IPS-18c (cell line): ENCODE measurements around the gene ECE2.

ENCODE experiments used
- H3K4me3 ChIP-seq: 2 replicates; pipeline ENCODE4 v1.7.0; 2013; ENCODE audit warnings: low read depth, mild to moderate bottlenecking, low read length, moderate library complexity; ENCODE audit not compliant: insufficient read depth
- H3K9me3 ChIP-seq: one replicate; pipeline ENCODE4 v1.6.1; 2013; ENCODE audit warnings: mild to moderate bottlenecking, low read length, moderate library complexity; ENCODE audit not compliant: control insufficient read depth, insufficient read depth

Gene ECE2

GRCh38 chr3:184317201-184317600 lies 41.4 kb downstream of the ECE2 start:
- H3K9me3 ChIP-seq, result no peaks in the 10 kb centered on the region
- H3K4me3 ChIP-seq, result peak overlapping the region; percentile 2; the same call in 1 of the 2 replicates

- H3K4me3 ChIP-seq, result no peak overlapping the region
- H3K9me3 ChIP-seq, result no peaks in the 10 kb centered on the region
These were observed 44.3 kb downstream of the ECE2 start for GRCh38 chr3:184320104-184320445.

- H3K4me3 ChIP-seq, result no peak overlapping the region
- H3K9me3 ChIP-seq, result no peaks in the 10 kb centered on the region
These were observed 45.8 kb downstream of the ECE2 start for GRCh38 chr3:184321666-184322065.

- no peak overlapping the region for H3K4me3 ChIP-seq
- H3K9me3 ChIP-seq, result no peaks in the 10 kb centered on the region
These were observed 47.1 kb downstream of the ECE2 start for GRCh38 chr3:184322731-184323487.

- Histone ChIP-seq H3K9me3 (no peaks in the 10 kb centered on the region), H3K4me3 (no peak overlapping the region)
These were observed 47.9 kb downstream of the ECE2 start for GRCh38 chr3:184323696-184324095.

- H3K9me3 ChIP-seq, result no peaks in the 10 kb centered on the region
These were observed 49.4 kb downstream of the ECE2 start for GRCh38 chr3:184325269-184325668.

GRCh38 chr3:184325715-184326369 lies 50.0 kb downstream of the ECE2 start:
- Histone ChIP-seq H3K4me3 (no peak overlapping the region), H3K9me3 (no peaks in the 10 kb centered on the region)

More at GRCh38 chr3:184325269-184325668, 49.4 kb downstream of the ECE2 start:
- H3K4me3 ChIP-seq, result no peak overlapping the region

GRCh38 chr3:184327171-184327570 lies 51.3 kb downstream of the ECE2 start:
- no peak overlapping the region for H3K4me3 ChIP-seq
- H3K9me3 ChIP-seq, result no peaks in the 10 kb centered on the region

- Histone ChIP-seq H3K4me3 (no peak overlapping the region), H3K9me3 (no peaks in the 10 kb centered on the region)
These were observed 52.7 kb downstream of the ECE2 start for GRCh38 chr3:184328516-184328915.

GRCh38 chr3:184332370-184333090 lies 56.7 kb downstream of the ECE2 start:
- Histone ChIP-seq H3K9me3 (no peaks in the 10 kb centered on the region), H3K4me3 (no peak overlapping the region)

- no peak overlapping the region for H3K4me3 ChIP-seq
- H3K9me3 ChIP-seq, result no peaks in the 10 kb centered on the region
These were observed 57.4 kb downstream of the ECE2 start for GRCh38 chr3:184333190-184333589.

GRCh38 chr3:184333700-184334099 lies 57.9 kb downstream of the ECE2 start:
- Histone ChIP-seq H3K4me3 (no peak overlapping the region), H3K9me3 (no peaks in the 10 kb centered on the region)

GRCh38 chr3:184334470-184335158 lies 58.8 kb downstream of the ECE2 start:
- Histone ChIP-seq H3K4me3 (no peak overlapping the region; the same call in 1 of the 2 replicates), H3K9me3 (no peaks in the 10 kb centered on the region)

- Histone ChIP-seq H3K9me3 (no peaks in the 10 kb centered on the region), H3K4me3 (peak overlapping the region; percentile 79; the same call in 1 of the 2 replicates)
These were observed 59.5 kb downstream of the ECE2 start for GRCh38 chr3:184335291-184335660.

- Histone ChIP-seq H3K9me3 (no peaks in the 10 kb centered on the region), H3K4me3 (peak overlapping the region; percentile 79)
These were observed 60.1 kb downstream of the ECE2 start for GRCh38 chr3:184335661-184336546.

GRCh38 chr3:184336547-184337398 lies 61.0 kb downstream of the ECE2 start:
- Histone ChIP-seq H3K4me3 (peak overlapping the region; percentile 79; the same call in 1 of the 2 replicates), H3K9me3 (no peaks in the 10 kb centered on the region)
